ENCODE data around the gene TVP23C. TPM values are rescaled to one million over a fixed set of nuclear protein-coding genes. Genes with fewer than 3 reads are reported as not detected.
A peak's percentile ranks its signal among the peaks of the same experiment; 100 is the strongest.
"Not testable (repeated sequence)": the region's sequence is repeated elsewhere in the genome, so short reads cannot be mapped to it uniquely, and the experiment has no call there.

The TVP23C gene
- total RNA-seq, 1 experiment from 2014 or later, result 45.5 TPM

GRCh38 chr17:15526292-15527218 is 36.7 kb downstream of the TVP23C start:
- H3F3A ChIP-seq (ENCODE audit: insufficient read depth, low read depth); H3K9me2 ChIP-seq (ENCODE audit: insufficient read depth); H3K27ac ChIP-seq; POLR2A ChIA-PET (ENCODE audit: unreplicated experiment); H3K27me3 ChIP-seq (ENCODE audit: insufficient read depth, low read depth); H3K4me3 ChIP-seq; BruUV-seq (replicated peaks); H3K9me3 ChIP-seq (ENCODE audit: insufficient read depth, low read depth); H3K4me1 ChIP-seq (replicated peaks; ENCODE audit: insufficient read depth); intact Hi-C loops (cut with micrococcal nuclease; ENCODE audit: unreplicated experiment); H3K36me3 ChIP-seq (ENCODE audit: low read depth); H3K79me2 ChIP-seq (ENCODE audit: low read depth); H4K20me1 ChIP-seq (ENCODE audit: insufficient read depth); H3K4me2 ChIP-seq; H2AFZ ChIP-seq; DNase-seq: not testable (repeated sequence)
- CTCF ChIA-PET, result interaction anchor here (0.6 kb wide), 1 partner anchor 672 kb away, joined by 10 read pairs; no protein-coding TSS in a partner anchor
- peak; percentile 60 for TF ChIP-seq CTCF (conservative IDR thresholded peaks at IDR 0.05)

- H3K36me3 ChIP-seq (ENCODE audit: low read depth); H2AFZ ChIP-seq; H3K9me3 ChIP-seq (ENCODE audit: insufficient read depth, low read depth); H3K27me3 ChIP-seq (ENCODE audit: insufficient read depth, low read depth); H3K79me2 ChIP-seq (ENCODE audit: low read depth); H3K4me1 ChIP-seq (replicated peaks; ENCODE audit: insufficient read depth); POLR2A ChIA-PET (ENCODE audit: unreplicated experiment); H4K20me1 ChIP-seq (ENCODE audit: insufficient read depth); DNase-seq; intact Hi-C loops (cut with micrococcal nuclease; ENCODE audit: unreplicated experiment); H3K4me3 ChIP-seq; H3K27ac ChIP-seq; H3F3A ChIP-seq (ENCODE audit: insufficient read depth, low read depth); BruUV-seq (replicated peaks); H3K4me2 ChIP-seq; H3K9me2 ChIP-seq (ENCODE audit: insufficient read depth): not testable (repeated sequence)
- CTCF ChIA-PET, result interaction anchor here (0.6 kb wide), 1 partner anchor 673 kb away, joined by 10 read pairs; no protein-coding TSS in a partner anchor
Observed at GRCh38 chr17:15524990-15525985, 38.0 kb downstream of the TVP23C start.

- intact Hi-C loops (cut with micrococcal nuclease; ENCODE audit: unreplicated experiment), result no loop called here
- no TSS peak for BruUV-seq (replicated peaks)
- CTCF ChIA-PET, result no interaction called here
Observed at GRCh38 chr17:15516150-15516549, 47.1 kb downstream of the TVP23C start.

More at GRCh38 chr17:15516150-15516549, 47.1 kb downstream of the TVP23C start:
- Histone ChIP-seq H3K27me3 (ENCODE audit: insufficient read depth, low read depth) (no peaks in the 10 kb centered on the region), H3K4me1 (replicated peaks; ENCODE audit: insufficient read depth) (no peaks in the 10 kb centered on the region), H3K4me3 (no peak overlapping the region), H3K36me3 (ENCODE audit: low read depth) (no peaks in the 10 kb centered on the region), H2AFZ (no peak overlapping the region), H3K9me2 (ENCODE audit: insufficient read depth) (no peaks in the 10 kb centered on the region), H3K27ac (no peak overlapping the region), H4K20me1 (ENCODE audit: insufficient read depth) (no peaks in the 10 kb centered on the region), H3F3A (ENCODE audit: insufficient read depth, low read depth) (no peaks in the 10 kb centered on the region), H3K9me3 (ENCODE audit: insufficient read depth, low read depth) (no peaks in the 10 kb centered on the region), H3K79me2 (ENCODE audit: low read depth) (no peaks in the 10 kb centered on the region), H3K4me2 (no peak overlapping the region)
- POLR2A ChIA-PET (ENCODE audit: unreplicated experiment), result no interaction called here
- TF ChIP-seq EZH2 (IDR thresholded peaks at IDR 0.05; ENCODE audit: low read depth) (no peak), CTCF (conservative IDR thresholded peaks at IDR 0.05) (no peak)
- DNase-seq, result no peak

All from PC-9 (cell line).